Body of pancreas (tissue), 4 donors: ENCODE data around the gene OR52E1.

Experiments
- CTCF ChIP-seq, 7 experiments: fragments of 450-650 bp in 4 of 7; fragments of 200-600 bp in 3 of 7; sonication (generic) in 3 of 7; IDR thresholded peaks; one replicate each; pipeline ENCODE4 v1.5.1; 2016 to 2019; ENCODE audit warnings: antibody characterized with exemption in 7 of 7
- POLR2A ChIP-seq, 3 donors: fragments of 450-650 bp; IDR thresholded peaks; one replicate each; pipeline ENCODE4 v1.6.1; 2016; ENCODE audit warnings: antibody characterized with exemption in 3 of 3, mild to moderate bottlenecking in 2 of 3

GRCh38 chr11:5088556-5088955, 19.2 kb downstream of the OR52E1 start:
- TF ChIP-seq CTCF (IDR thresholded peaks at IDR 0.05) (no peak), POLR2A (IDR thresholded peaks at IDR 0.05) (no peak)
